Measurements from ENCODE around the gene ABCG1. TPM values are rescaled to one million over a fixed set of nuclear protein-coding genes. Genes with fewer than 3 reads are reported as not detected.

The ABCG1 gene
- total and polyA plus RNA-seq, 12 donors = 5.5 to 26.2 (median 14.6) TPM

GRCh38 chr21:42228709-42229220 lies 9.8 kb downstream of the ABCG1 start:
- ATAC-seq = no peak
- WGBS, 2 donors = 95 to 97% methylated on average over 11 of the region's 11 CpGs
- no peak for TF ChIP-seq CTCF (IDR thresholded peaks at IDR 0.05)

GRCh38 chr21:42229676-42230075 lies 10.7 kb downstream of the ABCG1 start:
- no peak overlapping the region for H3K4me3 ChIP-seq
- DNase-seq (no peak), ATAC-seq (no peak)
- H3K9me3 ChIP-seq = no peaks in the 10 kb centered on the region
- no peak for TF ChIP-seq CTCF (IDR thresholded peaks at IDR 0.05)
- peaks cover 41 to 78% (median 74%) of the 10 kb centered on the region in 9 donors for H3K4me1 ChIP-seq
- H3K27me3 ChIP-seq = no peaks in the 10 kb centered on the region
- H3K27ac ChIP-seq = peak overlapping the region in 6 of 10 donors; percentile 32 to 93 (median 80)
- H3K36me3 ChIP-seq = peaks cover 0 to 22% (median 0%) of the 10 kb centered on the region in 9 donors
- 74 to 79% methylated on average over 7 of the region's 7 CpGs for WGBS, 2 donors
- intact Hi-C loops (cut with DNase I) = no loop called here

More at GRCh38 chr21:42228709-42229220, 9.8 kb downstream of the ABCG1 start:
- intact Hi-C loops (cut with DNase I) = no loop called here
- Histone ChIP-seq H3K27me3 (no peaks in the 10 kb centered on the region), H3K27ac (peak overlapping the region in 7 of 10 donors; percentile 39 to 80 (median 67)), H3K4me1 (peaks cover 36 to 70% (median 66%) of the 10 kb centered on the region in 9 donors), H3K9me3 (no peaks in the 10 kb centered on the region), H3K4me3 (no peak overlapping the region), H3K36me3 (peaks cover 0 to 22% (median 0%) of the 10 kb centered on the region in 9 donors)
- no peak for DNase-seq

GRCh38 chr21:42230178-42230577 lies 11.2 kb downstream of the ABCG1 start:
- Histone ChIP-seq H3K4me3 (no peak overlapping the region), H3K27ac (peak overlapping the region in 7 of 10 donors; percentile 17 to 93 (median 80)), H3K4me1 (peaks cover 45 to 82% (median 78%) of the 10 kb centered on the region in 9 donors), H3K36me3 (peaks cover 0 to 22% (median 0%) of the 10 kb centered on the region in 9 donors), H3K27me3 (no peaks in the 10 kb centered on the region), H3K9me3 (no peaks in the 10 kb centered on the region)
- DNase-seq (no peak), ATAC-seq (no peak)
- 88 to 94% methylated on average over 4 of the region's 4 CpGs for WGBS, 2 donors
- intact Hi-C loops (cut with DNase I) = no loop called here
- no peak for TF ChIP-seq CTCF (IDR thresholded peaks at IDR 0.05)

- Histone ChIP-seq H3K4me3 (no peak overlapping the region), H3K9me3 (no peaks in the 10 kb centered on the region), H3K4me1 (peaks cover 48 to 87% (median 82%) of the 10 kb centered on the region in 9 donors), H3K27ac (peak overlapping the region in 8 of 10 donors; percentile 17 to 93 (median 68)), H3K36me3 (peaks cover 0 to 19% (median 0%) of the 10 kb centered on the region in 9 donors), H3K27me3 (no peaks in the 10 kb centered on the region)
- WGBS, 2 donors = 66 to 76% methylated on average over 13 of the region's 13 CpGs
- ATAC-seq (no peak), DNase-seq (no peak)
- intact Hi-C loops (cut with DNase I) = no loop called here
- no peak for TF ChIP-seq CTCF (IDR thresholded peaks at IDR 0.05)
Measured at GRCh38 chr21:42230636-42231035, 11.7 kb downstream of the ABCG1 start.

Data from heart right ventricle (tissue), 16 donors.